Adrenal gland (tissue), 12 donors: ENCODE measurements around the gene CLMP. TPM values are rescaled to one million over a fixed set of nuclear protein-coding genes. Genes with fewer than 3 reads are reported as not detected.
A peak's percentile ranks its signal among the peaks of the same experiment; 100 is the strongest.

Experiments
- DNase-seq, 7 donors: peaks; one replicate each; pipeline ENCODE4 v3.0.0-alpha.2; 2019 to 2020
- H3K27ac ChIP-seq, 5 donors: fragments of 200-600 bp; sonication (generic) in 4 of 5; 1 replicate in 3 of 5; 2 replicates in 2 of 5; pipeline versions ENCODE4 v1.5.1 to v1.8.0; 2016 to 2020; ENCODE audit warnings: mild to moderate bottlenecking in 1 of 5
- H3K27me3 ChIP-seq: fragments of 200-600 bp; 2 replicates; pipeline ENCODE4 v1.8.0; 2021
- H3K36me3 ChIP-seq, 2 donors: fragments of 200-600 bp; replicated peaks in 1 of 2; 1 replicate in 1 of 2; 2 replicates in 1 of 2; pipeline versions ENCODE4 v1.5.1 to v1.8.0; 2018 to 2022
- H3K4me1 ChIP-seq, 2 donors: fragments of 200-600 bp; replicated peaks in 1 of 2; 1 replicate in 1 of 2; 2 replicates in 1 of 2; pipeline versions ENCODE4 v1.5.1 to v1.8.0; 2018 to 2021
- H3K4me3 ChIP-seq, 4 donors: fragments of 200-600 bp; sonication (generic) in 3 of 4; one replicate each; pipeline ENCODE4 v1.5.1; 2016 to 2018
- H3K9me3 ChIP-seq, 3 donors: fragments of 200-600 bp; sonication (generic) in 1 of 3; replicated peaks in 1 of 3; 1 replicate in 2 of 3; 2 replicates in 1 of 3; pipeline versions ENCODE4 v1.5.1 to v1.8.0; 2016 to 2021
- POLR2A ChIP-seq, 2 donors: fragments of 450-650 bp; IDR thresholded peaks; one replicate each; pipeline ENCODE4 v1.6.1; 2017; ENCODE audit warnings: antibody characterized with exemption in 2 of 2, mild to moderate bottlenecking in 2 of 2, moderate library complexity in 1 of 2
- WGBS, 4 donors: extraction: QIAGEN DNeasy Blood & Tissue Kit in 2 of 4; methylation state at CpG; one replicate each; pipeline versions ENCODE4 v1.1.5 to v1.1.7; 2013 to 2017; 5-methylcytosine and 5-hydroxymethylcytosine counted together
- intact Hi-C, 2 donors: fragments of 100-400 bp; cut with DNase I; formaldehyde crosslinking; loops; one replicate each; pipeline versions ENCODE4 v1.14.1 to v1.15.0; 2022 to 2023
- polyA plus RNA-seq, 3 donors: library from polyadenylated mRNA; stranded (reverse); fragments of 200-250 nt in 2 of 3; fragments of 350-450 nt in 1 of 3; fragmentation: Illumina TruSeq in 1 of 3; extraction: RNeasy Lipid Tissue Mini Kit (QIAGEN cat#74804) in 1 of 3; gene quantifications; one replicate each; pipeline ENCODE4 v1.2.3, GENCODE V29; 2013 to 2014
- total RNA-seq, 9 donors: library from RNA; depleted of rRNA in 4 of 9; stranded (reverse); fragments of >200 nt in 4 of 9; fragments of 120-200 nt in 1 of 9; fragmentation: NEBNext Ultra II Directional in 1 of 9; extraction: Animal tissue kit (Norgen Biotek cat#: 25700) in 1 of 9; gene quantifications; one replicate each; pipeline versions ENCODE4 v1.1.0 to v1.2.4, GENCODE V29; 2013 to 2023
- TF ChIP-seq, protein P1 (sequence below), 6 experiments: fragments of 450-650 bp in 4 of 6; fragments of 200-600 bp in 2 of 6; sonication (generic) in 1 of 6; IDR thresholded peaks; 1 replicate in 5 of 6; 2 replicates in 1 of 6; pipeline versions ENCODE4 v1.5.1 to v1.8.0; 2016 to 2021; ENCODE audit warnings: antibody characterized with exemption in 6 of 6, mild to moderate bottlenecking in 2 of 6, moderate library complexity in 1 of 6
- donor health status: healthy with polysubstance abuse.
- donor health status: Bipolar disorder and iron deficiency.
- donor health status: DM: yes; HTN: yes; CAD: no.
- donor health status: DM: no; HTN: no; CAD: no.
- donor health status: DM: no; HTN: no; CAD: no.
- donor health status: DM: yes; HTN: yes; CAD: no.

The CLMP gene
- total and polyA plus RNA-seq, 12 donors = 3.8 to 36.6 (median 19.8) TPM

DNA sequence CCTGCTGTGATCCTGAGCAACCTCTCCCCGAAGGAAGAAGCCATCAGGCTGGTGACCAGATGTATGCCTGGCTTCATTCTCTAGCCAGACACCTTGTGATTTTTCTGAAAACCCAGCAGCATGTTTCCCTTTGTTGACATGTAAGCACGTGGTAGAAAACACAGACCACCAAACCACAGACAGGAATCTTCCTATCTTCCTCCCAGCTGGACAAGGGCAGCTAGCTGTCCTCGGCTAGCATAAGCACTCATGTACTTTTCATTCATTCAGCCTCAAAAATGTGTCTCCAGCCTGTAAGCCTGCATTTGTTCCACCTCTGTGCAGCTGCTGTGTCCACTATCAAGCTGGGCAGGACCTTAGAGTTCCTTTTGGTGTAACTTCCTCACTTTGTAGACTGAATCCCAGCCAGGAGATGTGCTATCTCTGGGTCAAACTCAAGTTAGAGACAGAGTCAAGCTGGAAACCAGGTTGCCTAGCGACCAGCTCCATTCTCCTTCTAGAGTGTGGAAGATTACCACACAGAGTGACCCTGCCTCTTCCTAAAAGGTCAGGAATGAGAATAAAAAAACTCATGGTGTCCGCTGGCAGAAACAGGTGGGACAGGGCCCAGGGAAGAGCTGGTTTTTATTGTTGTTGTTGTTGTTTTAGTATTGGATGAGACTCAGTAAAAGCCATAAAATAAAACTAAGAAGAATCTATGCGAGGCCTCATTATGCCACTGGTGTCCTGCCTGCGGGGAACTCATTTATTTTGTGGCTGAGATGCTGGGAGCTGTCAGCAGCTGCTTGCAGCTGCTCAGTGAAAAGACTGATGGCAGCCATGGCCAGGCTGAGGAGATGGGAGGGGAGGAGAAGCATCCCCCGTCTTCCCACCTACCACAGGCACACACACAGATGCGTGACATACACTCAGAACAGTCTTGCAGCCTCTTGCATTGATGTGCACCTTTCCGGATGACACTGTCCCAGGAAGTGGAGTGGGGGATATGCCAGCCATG is 7.4 kb upstream of the CLMP start:
- H3K36me3 ChIP-seq = no peaks in the 10 kb centered on the region
- TF ChIP-seq POLR2A (IDR thresholded peaks at IDR 0.05) = no peak
- TF ChIP-seq, protein P1, sequence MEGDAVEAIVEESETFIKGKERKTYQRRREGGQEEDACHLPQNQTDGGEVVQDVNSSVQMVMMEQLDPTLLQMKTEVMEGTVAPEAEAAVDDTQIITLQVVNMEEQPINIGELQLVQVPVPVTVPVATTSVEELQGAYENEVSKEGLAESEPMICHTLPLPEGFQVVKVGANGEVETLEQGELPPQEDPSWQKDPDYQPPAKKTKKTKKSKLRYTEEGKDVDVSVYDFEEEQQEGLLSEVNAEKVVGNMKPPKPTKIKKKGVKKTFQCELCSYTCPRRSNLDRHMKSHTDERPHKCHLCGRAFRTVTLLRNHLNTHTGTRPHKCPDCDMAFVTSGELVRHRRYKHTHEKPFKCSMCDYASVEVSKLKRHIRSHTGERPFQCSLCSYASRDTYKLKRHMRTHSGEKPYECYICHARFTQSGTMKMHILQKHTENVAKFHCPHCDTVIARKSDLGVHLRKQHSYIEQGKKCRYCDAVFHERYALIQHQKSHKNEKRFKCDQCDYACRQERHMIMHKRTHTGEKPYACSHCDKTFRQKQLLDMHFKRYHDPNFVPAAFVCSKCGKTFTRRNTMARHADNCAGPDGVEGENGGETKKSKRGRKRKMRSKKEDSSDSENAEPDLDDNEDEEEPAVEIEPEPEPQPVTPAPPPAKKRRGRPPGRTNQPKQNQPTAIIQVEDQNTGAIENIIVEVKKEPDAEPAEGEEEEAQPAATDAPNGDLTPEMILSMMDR (IDR thresholded peaks at IDR 0.05) = no peak
- peak overlapping the region in 1 of 5 donors; percentile 70 for H3K27ac ChIP-seq
- peak in 6 of 7 donors; percentile 55 to 81 (median 72) for DNase-seq
- H3K4me3 ChIP-seq = no peak overlapping the region
- intact Hi-C loops = no loop called here
- H3K4me1 ChIP-seq = peaks cover 0 to 20% of the 10 kb centered on the region in 2 donors
- no peaks in the 10 kb centered on the region for H3K27me3 ChIP-seq
- WGBS, 4 donors = 54 to 60% (median 58%) methylated on average over 8 to 10 of the region's 10 CpGs
- H3K9me3 ChIP-seq = no peaks in the 10 kb centered on the region

DNA sequence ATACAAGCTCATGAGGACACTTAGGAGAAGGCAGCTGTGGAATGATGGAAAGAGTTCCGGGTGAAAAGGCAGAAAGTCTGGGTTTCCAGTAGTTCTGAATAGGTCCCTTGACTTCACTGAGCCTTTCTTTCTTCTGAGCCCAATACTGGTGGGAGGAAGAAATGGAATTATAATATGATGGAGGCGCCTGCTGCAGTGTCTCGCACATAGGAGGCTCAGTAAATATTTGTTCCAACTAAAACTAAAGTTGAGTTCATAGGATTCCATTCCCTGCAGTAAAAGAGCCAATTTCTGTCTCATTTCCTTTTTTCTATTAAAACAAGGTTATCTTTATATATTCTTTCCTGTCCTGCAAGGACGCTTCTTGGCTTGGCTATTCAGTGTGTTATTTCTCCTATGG is 5.2 kb upstream of the CLMP start:
- intact Hi-C loops = no loop called here
- Histone ChIP-seq H3K27me3 (no peaks in the 10 kb centered on the region), H3K9me3 (no peaks in the 10 kb centered on the region), H3K27ac (no peak overlapping the region), H3K36me3 (no peaks in the 10 kb centered on the region), H3K4me3 (no peak overlapping the region), H3K4me1 (peaks cover 10 to 30% of the 10 kb centered on the region in 2 donors)
- DNase-seq = no peak
- WGBS, 4 donors = 66 to 74% (median 70%) methylated on average over 4 of the region's 4 CpGs
- TF ChIP-seq POLR2A (IDR thresholded peaks at IDR 0.05) = no peak
- TF ChIP-seq, protein P1 (IDR thresholded peaks at IDR 0.05) = no peak

DNA sequence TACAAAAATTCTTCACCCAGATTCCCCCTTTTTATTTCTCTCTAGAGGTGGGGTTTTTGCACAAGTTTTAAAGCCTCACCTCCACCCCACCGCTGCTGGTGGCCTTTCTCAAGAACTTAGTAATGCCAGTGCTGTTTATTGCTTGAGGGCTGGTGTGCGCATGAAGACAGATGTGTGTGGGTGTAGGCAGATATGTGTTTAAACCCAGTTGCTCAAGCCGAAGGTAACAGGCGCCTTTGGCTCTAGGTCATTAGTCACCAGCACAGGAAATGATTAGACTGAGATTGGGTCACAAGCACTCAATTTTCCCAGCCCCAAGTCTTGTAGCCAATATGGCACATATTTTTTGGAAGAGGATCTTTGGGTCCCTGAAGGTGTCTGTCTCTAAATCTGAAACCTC is 2.7 kb upstream of the CLMP start:
- 71 to 81% (median 75%) methylated on average over 4 of the region's 4 CpGs for WGBS, 4 donors
- no peak for TF ChIP-seq POLR2A (IDR thresholded peaks at IDR 0.05)
- TF ChIP-seq, protein P1 (IDR thresholded peaks at IDR 0.05) = no peak
- no peak overlapping the region for H3K4me3 ChIP-seq
- H3K27ac ChIP-seq = no peak overlapping the region
- no peaks in the 10 kb centered on the region for H3K36me3 ChIP-seq
- H3K9me3 ChIP-seq = no peaks in the 10 kb centered on the region
- H3K4me1 ChIP-seq = peaks cover 10 to 24% of the 10 kb centered on the region in 2 donors
- intact Hi-C loops = no loop called here
- DNase-seq = peak in 1 of 7 donors; percentile 44
- H3K27me3 ChIP-seq = no peaks in the 10 kb centered on the region

DNA sequence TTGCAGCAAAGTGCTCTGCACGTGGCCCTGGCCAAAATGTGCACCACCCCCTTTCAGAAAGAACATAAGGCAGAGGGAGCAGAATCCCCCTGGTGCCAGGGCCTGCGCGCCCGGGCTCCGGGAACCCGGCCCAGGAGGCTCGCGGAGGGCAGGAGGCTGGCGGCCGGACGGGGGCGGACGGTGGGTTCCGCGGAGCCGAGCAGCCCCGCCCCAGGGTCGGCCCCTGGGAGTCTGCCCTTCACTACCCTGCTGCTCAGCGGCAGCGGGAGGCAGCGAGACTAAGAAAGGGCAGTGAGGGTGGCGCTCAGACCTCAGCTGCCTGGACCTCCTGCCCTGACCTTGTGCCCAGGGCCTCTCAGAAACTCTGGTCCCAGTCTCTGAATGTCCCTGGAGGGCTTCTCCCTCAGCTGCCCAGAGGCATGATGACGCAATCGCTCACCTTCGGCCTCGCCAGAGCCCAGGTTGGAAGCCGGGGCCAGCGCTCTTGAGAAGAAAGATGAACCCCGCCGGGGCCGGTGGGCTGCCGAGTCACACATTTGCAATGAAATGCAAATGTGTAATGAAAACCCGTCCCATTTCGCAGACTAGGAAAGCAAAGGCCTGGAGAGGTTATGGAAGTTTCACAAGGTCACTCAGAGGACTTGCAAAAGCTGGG is 1.1 kb upstream of the CLMP start:
- Histone ChIP-seq H3K4me3 (peak overlapping the region in 1 of 4 donors; percentile 75), H3K36me3 (no peaks in the 10 kb centered on the region), H3K27me3 (no peaks in the 10 kb centered on the region), H3K27ac (peak overlapping the region in 2 of 5 donors; percentile 30 to 81), H3K9me3 (no peaks in the 10 kb centered on the region), H3K4me1 (peaks cover 10 to 13% of the 10 kb centered on the region in 2 donors)
- DNase-seq = peak in 2 of 7 donors; percentile 31 to 36
- 37 to 48% (median 45%) methylated on average over 9 to 34 of the region's 34 CpGs for WGBS, 4 donors
- intact Hi-C loops = no loop called here
- TF ChIP-seq, protein P1 (IDR thresholded peaks at IDR 0.05) = no peak
- no peak for TF ChIP-seq POLR2A (IDR thresholded peaks at IDR 0.05)
